Measurements from ENCODE around the gene GPR87.

DNA sequence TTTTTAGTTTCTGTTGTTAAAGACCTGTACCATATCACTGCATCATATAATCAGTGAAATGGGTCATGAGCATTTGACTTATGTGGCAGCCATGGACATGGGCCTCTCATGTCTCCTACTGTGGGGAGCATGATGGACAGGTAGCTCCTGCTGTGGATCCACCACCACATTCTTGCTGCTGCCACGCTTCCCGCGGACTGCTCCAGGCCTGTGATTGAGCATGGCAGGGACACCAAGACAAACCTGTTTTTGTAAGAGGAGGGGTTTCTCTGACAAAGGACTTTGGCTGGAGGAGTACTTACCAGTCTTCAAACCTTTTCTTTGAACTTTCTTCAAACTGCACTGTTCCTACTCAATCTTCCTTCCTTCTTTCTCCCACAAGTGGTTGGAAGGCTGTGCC is 20.4 kb downstream of the GPR87 start:
- TF ChIP-seq CTCF (IDR thresholded peaks at IDR 0.05; ENCODE audit: insufficient read depth, low read length) (no peak), POLR2AphosphoS5 (IDR thresholded peaks at IDR 0.05; ENCODE audit: low read depth) (no peak)

Measured in HL-60 (cell line).